WTC11 (cell line): ENCODE results near the gene ELMO1. TPM values are rescaled to one million over a fixed set of nuclear protein-coding genes. Genes with fewer than 3 reads are reported as not detected.

Experiments
- ATAC-seq: fragments of 200-7000 bp; cut with Tn5 transposase; 2 replicates; pipeline ENCODE4 v1.10.0; 2021; ENCODE audit warnings: mild to moderate bottlenecking, moderate library complexity
- CTCF ChIA-PET: fragments of 300-600 bp; sonication (Branson Sonifier 250); formaldehyde crosslinking; loops from one replicate; lab custom pipeline; 2021; ENCODE audit warnings: antibody characterized with exemption; lab: Charles Lee
- POLR2A ChIA-PET: fragments of 350-600 bp; sonication (Branson Sonifier 250); formaldehyde crosslinking; loops from one replicate; lab custom pipeline; 2021; ENCODE audit warnings: antibody characterized with exemption; lab: Charles Lee
- DNase-seq: peaks from one replicate; pipeline ENCODE4 v3.0.0; 2021; ENCODE audit warnings: low spot score
- H3K27ac Mint-ChIP-seq: 2 replicates; pipeline ENCODE4 v1.8.0; 2021; ENCODE audit warnings: mixed read lengths
- H3K27me3 Mint-ChIP-seq: 2 replicates; pipeline ENCODE4 v1.8.0; 2021; ENCODE audit warnings: low read depth, mild to moderate bottlenecking, moderate library complexity, mixed read lengths
- H3K36me3 Mint-ChIP-seq: 2 replicates; pipeline ENCODE4 v1.8.0; 2021; ENCODE audit warnings: mixed read lengths
- H3K4me1 Mint-ChIP-seq: 2 replicates; pipeline ENCODE4 v1.8.0; 2022; ENCODE audit warnings: mixed read lengths
- H3K4me3 Mint-ChIP-seq: 2 replicates; pipeline ENCODE4 v1.8.0; 2021; ENCODE audit warnings: mild to moderate bottlenecking, moderate library complexity, mixed read lengths
- H3K9me3 Mint-ChIP-seq: 2 replicates; pipeline ENCODE4 v1.8.0; 2021; ENCODE audit warnings: mixed read lengths
- AFF4 ChIP-seq: sonication (generic); formaldehyde crosslinking; IDR thresholded peaks from 2 replicates; pipeline ENCODE4 v1.8.1; 2023; ENCODE audit warnings: mild to moderate bottlenecking, missing genetic modification reagents, borderline replicate concordance
- ATF6 ChIP-seq: sonication (generic); formaldehyde crosslinking; IDR thresholded peaks from 2 replicates; pipeline ENCODE4 v1.8.1; 2023; ENCODE audit warnings: mild to moderate bottlenecking, missing genetic modification reagents
- ELF4 ChIP-seq: sonication (generic); formaldehyde crosslinking; IDR thresholded peaks from 2 replicates; pipeline ENCODE4 v1.8.1; 2022; ENCODE audit warnings: low read depth, mild to moderate bottlenecking, moderate library complexity, missing genetic modification reagents
- ERG ChIP-seq: fragments of 250-450 bp; sonication (Bioruptor Pico); IDR thresholded peaks from 2 replicates; pipeline ENCODE4 v1.8.0; 2021; ENCODE audit warnings: mild to moderate bottlenecking
- NFE2L1 ChIP-seq: sonication (generic); formaldehyde crosslinking; IDR thresholded peaks from 2 replicates; pipeline ENCODE4 v1.8.1; 2023; ENCODE audit warnings: missing genetic modification reagents
- NR1H2 ChIP-seq: sonication (generic); formaldehyde crosslinking; IDR thresholded peaks from 2 replicates; pipeline ENCODE4 v1.9.0; 2021; ENCODE audit warnings: mild to moderate bottlenecking, moderate library complexity, missing genetic modification reagents
- PREB ChIP-seq: sonication (generic); formaldehyde crosslinking; IDR thresholded peaks from 2 replicates; pipeline ENCODE4 v1.8.1; 2022; ENCODE audit warnings: mild to moderate bottlenecking, missing genetic modification reagents, moderate library complexity, borderline replicate concordance
- PRRX2 ChIP-seq: fragments of 250-450 bp; sonication (Bioruptor Pico); IDR thresholded peaks from 2 replicates; pipeline ENCODE4 v1.8.0; 2021; ENCODE audit warnings: mild to moderate bottlenecking
- SMAD4 ChIP-seq: sonication (generic); formaldehyde crosslinking; IDR thresholded peaks from 2 replicates; pipeline ENCODE4 v1.8.0; 2022; ENCODE audit warnings: mild to moderate bottlenecking, missing genetic modification reagents
- SP1 ChIP-seq: sonication (generic); formaldehyde crosslinking; conservative IDR thresholded peaks from 2 replicates; pipeline ENCODE4 v1.8.1; 2022; ENCODE audit warnings: missing genetic modification reagents
- STAT6 ChIP-seq: sonication (generic); formaldehyde crosslinking; conservative IDR thresholded peaks from 2 replicates; pipeline ENCODE4 v1.8.1; 2023; ENCODE audit warnings: mild to moderate bottlenecking, low read depth, missing genetic modification reagents, moderate library complexity
- ZBTB21 ChIP-seq: sonication (generic); formaldehyde crosslinking; IDR thresholded peaks from 2 replicates; pipeline ENCODE4 v1.8.1; 2023; ENCODE audit warnings: mild to moderate bottlenecking, missing genetic modification reagents, borderline replicate concordance
- ZBTB43 ChIP-seq: sonication (generic); formaldehyde crosslinking; IDR thresholded peaks from 2 replicates; pipeline ENCODE4 v1.8.1; 2023; ENCODE audit warnings: mild to moderate bottlenecking, missing genetic modification reagents
- ZNF138 ChIP-seq: sonication (generic); formaldehyde crosslinking; conservative IDR thresholded peaks from 2 replicates; pipeline ENCODE4 v1.8.1; 2022; ENCODE audit warnings: mild to moderate bottlenecking, moderate library complexity, missing genetic modification reagents
- ZNF671 ChIP-seq: fragments of 250-450 bp; sonication (Bioruptor Pico); IDR thresholded peaks from 2 replicates; pipeline ENCODE4 v1.8.0; 2021; ENCODE audit warnings: mild to moderate bottlenecking
- total RNA-seq: library from RNA; stranded (reverse); gene quantifications from 3 replicates; pipeline ENCODE4 v1.2.3, GENCODE V29; 2021
- TF ChIP-seq, protein P1 (sequence below): sonication (generic); formaldehyde crosslinking; IDR thresholded peaks from 2 replicates; pipeline ENCODE4 v1.8.1; 2023; ENCODE audit warnings: mild to moderate bottlenecking, missing genetic modification reagents, moderate library complexity
- TF ChIP-seq, protein P2 (sequence below): sonication (generic); formaldehyde crosslinking; IDR thresholded peaks from 2 replicates; pipeline ENCODE4 v1.8.0; 2022; ENCODE audit warnings: mild to moderate bottlenecking, missing genetic modification reagents
- TF ChIP-seq, protein P3 (sequence below): fragments of 250-450 bp; sonication (Bioruptor Pico); IDR thresholded peaks from 2 replicates; pipeline ENCODE4 v1.9.0; 2021; ENCODE audit warnings: mild to moderate bottlenecking

Gene ELMO1
- total RNA-seq, 1 experiment from 2014 or later, result 19.4 TPM

DNA sequence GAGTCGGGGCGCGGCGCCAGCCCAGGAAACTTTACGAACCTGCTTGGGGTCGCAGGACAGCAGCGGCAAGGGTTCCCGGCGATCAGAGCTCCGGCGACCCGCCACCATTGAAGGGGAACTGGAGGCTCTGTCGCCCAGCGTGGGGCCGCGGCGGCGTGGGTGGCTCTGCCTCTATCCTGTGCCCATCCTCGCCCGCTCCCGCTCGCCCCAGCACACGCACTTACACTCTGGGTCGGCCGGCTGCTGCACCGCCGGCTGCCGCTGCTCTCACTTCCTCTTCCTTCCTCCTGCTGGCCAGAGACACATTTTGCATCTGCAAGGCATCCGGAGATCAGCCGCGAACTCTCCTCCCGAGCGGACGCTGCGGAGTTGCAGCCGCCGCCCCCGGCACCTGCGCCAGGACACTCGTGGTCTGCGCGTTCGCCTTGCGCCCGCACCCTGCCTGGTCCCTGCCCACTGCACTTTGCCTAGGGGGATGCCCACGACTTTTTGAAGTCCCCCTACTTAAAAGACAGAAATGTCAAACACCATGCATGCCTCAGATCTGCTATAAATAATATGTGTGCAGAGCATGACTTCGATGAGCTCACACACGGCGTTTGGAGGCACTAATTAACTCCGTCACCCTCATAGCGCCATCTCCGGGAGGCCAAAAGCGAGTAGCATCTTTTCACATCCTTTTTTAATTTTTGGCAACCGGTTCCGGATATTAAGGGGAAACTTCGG, at the start of gene ELMO1 (continued):
- TF ChIP-seq ZNF671 (CRISPR knock-in tag) (no peak), STAT6 (CRISPR knock-in tag) (no peak)
- TF ChIP-seq, protein P1, sequence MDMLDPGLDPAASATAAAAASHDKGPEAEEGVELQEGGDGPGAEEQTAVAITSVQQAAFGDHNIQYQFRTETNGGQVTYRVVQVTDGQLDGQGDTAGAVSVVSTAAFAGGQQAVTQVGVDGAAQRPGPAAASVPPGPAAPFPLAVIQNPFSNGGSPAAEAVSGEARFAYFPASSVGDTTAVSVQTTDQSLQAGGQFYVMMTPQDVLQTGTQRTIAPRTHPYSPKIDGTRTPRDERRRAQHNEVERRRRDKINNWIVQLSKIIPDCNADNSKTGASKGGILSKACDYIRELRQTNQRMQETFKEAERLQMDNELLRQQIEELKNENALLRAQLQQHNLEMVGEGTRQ (CRISPR knock-in tag), result no peak

DNA sequence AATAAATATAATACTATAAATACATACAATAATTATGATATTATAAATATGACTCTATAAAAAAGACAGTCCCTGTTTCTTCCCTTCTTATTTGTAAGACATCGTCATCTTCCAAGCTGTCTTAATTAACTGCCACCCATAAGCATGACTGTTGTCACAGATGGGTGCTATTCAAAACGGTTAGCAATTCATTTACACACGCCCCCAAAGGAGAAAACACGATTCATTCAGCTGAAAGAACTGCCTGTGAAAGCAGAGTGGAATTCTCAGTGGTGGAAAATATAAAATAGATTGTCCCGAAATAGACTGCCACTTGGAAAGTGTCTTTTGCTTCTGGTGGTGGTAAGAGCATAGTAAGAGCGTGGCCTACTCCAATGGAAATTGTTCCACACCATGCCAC, 48.9 kb upstream of the ELMO1 start:
- H3K36me3 Mint-ChIP-seq, result no peaks in the 10 kb centered on the region
- no peak overlapping the region for H3K4me3 Mint-ChIP-seq
- H3K27me3 Mint-ChIP-seq, result no peaks in the 10 kb centered on the region
- ChIA-PET CTCF (interaction anchor here (3.2 kb wide), 1 partner anchor 263 kb away, joined by 19 read pairs; no protein-coding TSS in a partner anchor), POLR2A (no interaction called here)
- H3K27ac Mint-ChIP-seq, result no peak overlapping the region; the same call in 1 of the 2 replicates
- DNase-seq, result no peak
- no peak for ATAC-seq
- H3K9me3 Mint-ChIP-seq, result no peaks in the 10 kb centered on the region
- peaks cover 32% of the 10 kb centered on the region for H3K4me1 Mint-ChIP-seq
- TF ChIP-seq NFE2L1 (CRISPR knock-in tag) (no peak), SP1 (CRISPR knock-in tag) (no peak), ZNF138 (no peak), ERG (CRISPR knock-in tag) (no peak), AFF4 (CRISPR knock-in tag) (no peak), ELF4 (no peak), ZBTB43 (CRISPR knock-in tag) (no peak), ATF6 (CRISPR knock-in tag) (no peak), PRRX2 (CRISPR knock-in tag) (no peak), NR1H2 (CRISPR knock-in tag) (no peak), ZBTB21 (CRISPR knock-in tag) (no peak), PREB (CRISPR knock-in tag) (no peak), SMAD4 (CRISPR knock-in tag) (no peak)
- TF ChIP-seq, protein P2, sequence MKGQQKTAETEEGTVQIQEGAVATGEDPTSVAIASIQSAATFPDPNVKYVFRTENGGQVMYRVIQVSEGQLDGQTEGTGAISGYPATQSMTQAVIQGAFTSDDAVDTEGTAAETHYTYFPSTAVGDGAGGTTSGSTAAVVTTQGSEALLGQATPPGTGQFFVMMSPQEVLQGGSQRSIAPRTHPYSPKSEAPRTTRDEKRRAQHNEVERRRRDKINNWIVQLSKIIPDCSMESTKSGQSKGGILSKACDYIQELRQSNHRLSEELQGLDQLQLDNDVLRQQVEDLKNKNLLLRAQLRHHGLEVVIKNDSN (CRISPR knock-in tag), result no peak
- TF ChIP-seq, protein P3, sequence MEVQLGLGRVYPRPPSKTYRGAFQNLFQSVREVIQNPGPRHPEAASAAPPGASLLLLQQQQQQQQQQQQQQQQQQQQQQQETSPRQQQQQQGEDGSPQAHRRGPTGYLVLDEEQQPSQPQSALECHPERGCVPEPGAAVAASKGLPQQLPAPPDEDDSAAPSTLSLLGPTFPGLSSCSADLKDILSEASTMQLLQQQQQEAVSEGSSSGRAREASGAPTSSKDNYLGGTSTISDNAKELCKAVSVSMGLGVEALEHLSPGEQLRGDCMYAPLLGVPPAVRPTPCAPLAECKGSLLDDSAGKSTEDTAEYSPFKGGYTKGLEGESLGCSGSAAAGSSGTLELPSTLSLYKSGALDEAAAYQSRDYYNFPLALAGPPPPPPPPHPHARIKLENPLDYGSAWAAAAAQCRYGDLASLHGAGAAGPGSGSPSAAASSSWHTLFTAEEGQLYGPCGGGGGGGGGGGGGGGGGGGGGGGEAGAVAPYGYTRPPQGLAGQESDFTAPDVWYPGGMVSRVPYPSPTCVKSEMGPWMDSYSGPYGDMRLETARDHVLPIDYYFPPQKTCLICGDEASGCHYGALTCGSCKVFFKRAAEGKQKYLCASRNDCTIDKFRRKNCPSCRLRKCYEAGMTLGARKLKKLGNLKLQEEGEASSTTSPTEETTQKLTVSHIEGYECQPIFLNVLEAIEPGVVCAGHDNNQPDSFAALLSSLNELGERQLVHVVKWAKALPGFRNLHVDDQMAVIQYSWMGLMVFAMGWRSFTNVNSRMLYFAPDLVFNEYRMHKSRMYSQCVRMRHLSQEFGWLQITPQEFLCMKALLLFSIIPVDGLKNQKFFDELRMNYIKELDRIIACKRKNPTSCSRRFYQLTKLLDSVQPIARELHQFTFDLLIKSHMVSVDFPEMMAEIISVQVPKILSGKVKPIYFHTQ (CRISPR knock-in tag), result no peak
